A673 (cell line): ENCODE data around the gene TBC1D9. TPM values are rescaled to one million over a fixed set of nuclear protein-coding genes. Genes with fewer than 3 reads are reported as not detected.
"Not testable (repeated sequence)": the region's sequence is repeated elsewhere in the genome, so short reads cannot be mapped to it uniquely, and the experiment has no call there.

Source experiments
- BruUV-seq: library from RNA; stranded (reverse); fragments of 400-500 nt; replicated peaks from 2 replicates; lab custom pipeline; 2021; lab: Mats Ljungman, UMichigan
- CTCF ChIA-PET: fragments of 300-600 bp; sonication (Branson Sonifier 250); formaldehyde crosslinking; loops from one replicate; lab custom pipeline; 2022; ENCODE audit warnings: antibody characterized with exemption; lab: Charles Lee
- POLR2A ChIA-PET: fragments of 300-600 bp; sonication (Branson Sonifier 250); formaldehyde crosslinking; loops from one replicate; lab custom pipeline; 2022; ENCODE audit warnings: antibody characterized with exemption; ENCODE audit not compliant: low non-redundant PET; lab: Charles Lee
- DNase-seq: peaks from one replicate; pipeline ENCODE4 v3.0.0-alpha.2; 2015; ENCODE audit warnings: low spot score
- H3K27ac ChIP-seq: fragments of 200-600 bp; sonication (generic); 2 replicates; pipeline ENCODE4 v1.5.1; 2016; ENCODE audit warnings: mixed run types, low read depth, mild to moderate bottlenecking, mixed read lengths, antibody characterized with exemption, low read length; ENCODE audit not compliant: poor library complexity, severe bottlenecking
- H3K27me3 ChIP-seq: fragments of 200-600 bp; sonication (generic); replicated peaks from 2 replicates; pipeline ENCODE4 v1.6.1; 2017; ENCODE audit warnings: mixed run types, low read depth, mild to moderate bottlenecking, mixed read lengths, antibody characterized with exemption, low read length; ENCODE audit not compliant: insufficient read depth, poor library complexity
- H3K36me3 ChIP-seq: fragments of 200-600 bp; sonication (generic); 2 replicates; pipeline ENCODE4 v1.6.1; 2016; ENCODE audit warnings: mixed run types, mild to moderate bottlenecking, mixed read lengths, antibody characterized with exemption, low read length; ENCODE audit not compliant: insufficient read depth, poor library complexity, severe bottlenecking
- H3K4me1 ChIP-seq: fragments of 200-600 bp; sonication (generic); 2 replicates; pipeline ENCODE4 v1.6.1; 2017; ENCODE audit warnings: mixed run types, mild to moderate bottlenecking, mixed read lengths, antibody characterized with exemption, low read length; ENCODE audit not compliant: insufficient read depth, poor library complexity, severe bottlenecking
- H3K4me3 ChIP-seq: fragments of 200-600 bp; sonication (generic); 2 replicates; pipeline ENCODE4 v1.5.1; 2016; ENCODE audit warnings: low read depth, mixed run types, mild to moderate bottlenecking, mixed read lengths, low read length; ENCODE audit not compliant: poor library complexity, severe bottlenecking
- H3K9me3 ChIP-seq: fragments of 200-600 bp; sonication (generic); 2 replicates; pipeline ENCODE4 v1.6.1; 2016; ENCODE audit warnings: mixed run types, low read depth, mild to moderate bottlenecking, mixed read lengths, antibody characterized with exemption, low read length; ENCODE audit not compliant: poor library complexity, severe bottlenecking
- CTCF ChIP-seq: fragments of 300-800, 200-600 bp; sonication (generic); conservative IDR thresholded peaks from 2 replicates; pipeline ENCODE4 v1.5.1; 2017; ENCODE audit warnings: low read depth, mild to moderate bottlenecking, antibody characterized with exemption, low read length, moderate library complexity, mixed read lengths
- EZH2 ChIP-seq: fragments of 200-600 bp; sonication (generic); IDR thresholded peaks from 2 replicates; pipeline ENCODE4 v1.6.1; 2017; ENCODE audit warnings: borderline replicate concordance, low read depth, mild to moderate bottlenecking, mixed read lengths, antibody characterized with exemption, low read length; ENCODE audit not compliant: poor library complexity, severe bottlenecking
- intact Hi-C: fragments of 100-400 bp; cut with micrococcal nuclease; formaldehyde crosslinking; loops from one replicate; pipeline ENCODE4 v1.10.0; 2022; ENCODE audit not compliant: unreplicated experiment
- total RNA-seq: library from RNA; stranded (reverse); gene quantifications from 2 replicates; pipeline ENCODE4 v1.2.3, GENCODE V29; 2021

Gene TBC1D9
- total RNA-seq, 1 experiment from 2014 or later: 22.4 TPM

DNA sequence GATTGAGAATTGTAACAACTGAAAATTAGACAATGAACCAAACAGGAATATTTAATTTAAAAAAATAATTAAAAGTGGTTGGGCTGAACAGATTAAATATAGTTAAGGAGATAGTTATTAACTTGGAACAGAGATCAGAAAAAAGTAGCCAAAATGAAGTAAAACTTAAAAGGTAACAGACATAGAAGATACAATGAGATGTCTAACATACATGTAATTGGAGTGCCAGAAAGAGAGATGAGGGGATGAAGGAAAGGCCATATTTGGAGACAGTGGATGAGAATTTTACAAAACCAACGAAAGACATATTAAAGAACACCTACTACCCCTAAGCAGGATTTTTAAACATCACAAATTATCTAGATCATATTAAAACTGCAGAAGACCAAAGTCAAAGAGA is 8.0 kb downstream of the TBC1D9 start:
- no peak for DNase-seq
- no peaks in the 10 kb centered on the region for H3K27me3 ChIP-seq
- TF ChIP-seq CTCF: no peak
- TF ChIP-seq EZH2: no peak
- H3K36me3 ChIP-seq: no peaks in the 10 kb centered on the region
- CTCF ChIA-PET: no interaction called here
- POLR2A ChIA-PET: no interaction called here
- BruUV-seq: no TSS peak
- H3K9me3 ChIP-seq: peaks cover 28% of the 10 kb centered on the region
- H3K27ac ChIP-seq: no peak overlapping the region
- intact Hi-C loops: no loop called here
- peaks cover 7% of the 10 kb centered on the region for H3K4me1 ChIP-seq
- H3K4me3 ChIP-seq: no peak overlapping the region

- H3K27ac ChIP-seq, CTCF ChIA-PET, H3K36me3 ChIP-seq, BruUV-seq, intact Hi-C loops, H3K27me3 ChIP-seq, DNase-seq, H3K4me3 ChIP-seq, POLR2A ChIA-PET: not testable (repeated sequence)
- Histone ChIP-seq H3K9me3 (peaks cover 28% of the 10 kb centered on the region), H3K4me1 (peaks cover 14% of the 10 kb centered on the region)
Measured at GRCh38 chr4:140746546-140746945, 9.6 kb downstream of the TBC1D9 start.

DNA sequence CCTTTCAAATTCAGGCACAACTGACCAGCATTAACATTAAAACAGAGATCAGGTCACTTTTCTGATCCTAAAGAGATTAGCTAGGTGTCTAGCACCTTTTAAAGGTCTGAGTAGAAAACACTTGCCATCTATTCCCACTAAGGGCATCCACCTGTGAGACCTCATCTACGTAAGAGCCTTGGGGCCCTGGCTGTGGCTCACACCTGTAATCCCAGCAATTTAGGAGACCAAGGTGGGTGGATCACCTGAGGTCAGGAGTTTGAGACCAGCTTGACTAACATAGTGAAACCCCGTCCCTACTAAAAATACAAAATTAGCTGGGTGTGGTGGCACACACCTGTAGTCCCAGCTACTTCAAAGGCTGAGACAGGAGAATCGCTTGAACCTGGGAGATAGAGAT is 11.8 kb downstream of the TBC1D9 start:
- H3K9me3 ChIP-seq: peaks cover 15% of the 10 kb centered on the region
- no peak for TF ChIP-seq EZH2
- H3K36me3 ChIP-seq: no peaks in the 10 kb centered on the region
- ChIA-PET CTCF (no interaction called here), POLR2A (no interaction called here)
- H3K4me3 ChIP-seq: no peak overlapping the region
- no peak overlapping the region for H3K27ac ChIP-seq
- intact Hi-C loops: no loop called here
- no peaks in the 10 kb centered on the region for H3K27me3 ChIP-seq
- no TSS peak for BruUV-seq
- DNase-seq: no peak
- peaks cover 14% of the 10 kb centered on the region for H3K4me1 ChIP-seq

DNA sequence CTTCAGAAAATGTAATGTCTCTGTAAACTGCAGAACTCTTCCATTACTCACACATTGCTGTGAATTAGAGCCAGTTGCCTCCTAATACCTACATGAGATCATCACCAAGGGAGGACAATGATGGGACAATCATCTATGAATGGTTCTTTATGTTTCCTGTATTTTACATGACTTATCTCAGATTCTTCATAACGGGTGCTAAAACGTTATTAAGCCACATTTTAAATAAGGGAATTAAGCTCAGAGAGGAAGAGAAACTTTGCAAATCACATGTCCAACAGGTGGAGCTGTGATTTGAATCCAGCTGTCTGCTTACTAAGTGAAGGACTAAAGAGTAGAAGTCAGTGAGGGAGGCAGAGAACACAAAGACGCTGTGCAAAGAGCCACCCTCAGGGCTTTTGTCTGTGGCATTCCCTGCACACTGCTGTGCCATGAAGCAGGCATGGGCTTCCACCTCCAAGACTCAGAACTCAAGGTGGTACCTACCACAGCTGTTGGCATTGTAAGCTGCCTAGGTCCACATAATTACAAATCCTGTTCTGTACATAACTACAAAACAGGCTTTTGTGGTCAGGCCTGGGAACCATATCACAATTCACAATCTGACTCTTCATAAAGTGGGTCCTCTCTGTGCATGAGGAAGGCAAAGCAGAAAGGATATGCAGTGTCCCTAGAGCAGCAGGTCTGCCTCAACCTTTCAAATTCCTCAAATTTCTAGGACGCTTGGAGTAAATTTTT is 12.8 kb downstream of the TBC1D9 start:
- Histone ChIP-seq H3K9me3 (peaks cover 6% of the 10 kb centered on the region), H3K27ac (peak overlapping the region; percentile 57), H3K27me3 (no peaks in the 10 kb centered on the region), H3K36me3 (no peaks in the 10 kb centered on the region), H3K4me3 (no peak overlapping the region), H3K4me1 (peaks cover 14% of the 10 kb centered on the region)
- POLR2A ChIA-PET: no interaction called here
- no TSS peak for BruUV-seq
- CTCF ChIA-PET: interaction anchor here (0.8 kb wide), 1 partner anchor 22 kb away, joined by 3 read pairs; no protein-coding TSS in a partner anchor
- TF ChIP-seq EZH2: no peak
- peak; percentile 58 for TF ChIP-seq CTCF
- DNase-seq: peak; percentile 70
- intact Hi-C loops: no loop called here
